Mesothelial cell of epicardium (in vitro differentiated cells): ENCODE results near the gene KCTD4. TPM values are rescaled to one million over a fixed set of nuclear protein-coding genes. Genes with fewer than 3 reads are reported as not detected.

ENCODE experiments used
- DNase-seq, 2 experiments: peaks; one replicate each; pipeline ENCODE4 v3.0.0; 2021; ENCODE audit warnings: low spot score in 2 of 2; ENCODE audit not compliant: unreplicated experiment in 2 of 2
- H3K27ac Mint-ChIP-seq: 2 replicates; pipeline ENCODE4 v1.8.0; 2021; ENCODE audit warnings: mixed read lengths
- H3K27me3 Mint-ChIP-seq: 2 replicates; pipeline ENCODE4 v1.8.0; 2021; ENCODE audit warnings: low read depth, mixed read lengths
- H3K36me3 Mint-ChIP-seq: 2 replicates; pipeline ENCODE4 v1.8.0; 2021; ENCODE audit warnings: mixed read lengths
- H3K4me1 Mint-ChIP-seq: 2 replicates; pipeline ENCODE4 v1.8.0; 2021; ENCODE audit warnings: mixed read lengths
- H3K4me3 Mint-ChIP-seq: 2 replicates; pipeline ENCODE4 v1.8.0; 2021; ENCODE audit warnings: mild to moderate bottlenecking, moderate library complexity, mixed read lengths
- H3K9me3 Mint-ChIP-seq: 2 replicates; pipeline ENCODE4 v1.8.0; 2021; ENCODE audit warnings: mixed read lengths
- CTCF ChIP-seq: fragments of 200-600 bp; sonication (generic); IDR thresholded peaks from one replicate; pipeline ENCODE4 v1.5.0; 2021; ENCODE audit warnings: antibody characterized with exemption; ENCODE audit not compliant: unreplicated experiment
- total RNA-seq: library from RNA; stranded (reverse); gene quantifications from 3 replicates; pipeline ENCODE4 v1.2.1, GENCODE V29; 2021

The KCTD4 gene
- total RNA-seq, 1 donor from 2014 or later: not detected

DNA sequence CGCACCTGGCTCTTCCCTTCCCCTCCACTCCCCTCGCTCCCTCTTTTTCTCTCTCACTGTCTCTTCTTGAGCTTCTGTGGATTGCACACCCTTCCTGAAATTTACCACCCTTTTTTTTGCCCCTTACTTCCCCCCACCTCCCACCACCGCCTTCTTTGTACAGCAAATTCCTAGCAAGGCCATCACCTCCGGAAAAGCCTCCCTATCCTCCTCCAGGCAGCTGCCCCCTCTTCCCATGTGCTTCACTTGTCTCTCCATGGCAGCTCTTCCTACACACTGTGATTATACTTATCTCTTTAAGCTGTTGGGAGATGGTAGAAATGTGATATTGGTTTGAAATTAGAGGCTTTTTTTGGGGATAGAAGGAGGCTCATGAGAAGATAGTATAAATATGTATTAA lies 28.3 kb upstream of the KCTD4 start:
- Mint-ChIP-seq H3K36me3 (peaks cover 11% of the 10 kb centered on the region), H3K9me3 (peaks cover 4% of the 10 kb centered on the region), H3K27me3 (no peaks in the 10 kb centered on the region), H3K4me1 (peaks cover 7% of the 10 kb centered on the region), H3K27ac (no peak overlapping the region), H3K4me3 (no peak overlapping the region)
- no peak for DNase-seq
- TF ChIP-seq CTCF: no peak

- Mint-ChIP-seq H3K9me3 (peaks cover 4% of the 10 kb centered on the region), H3K36me3 (peaks cover 11% of the 10 kb centered on the region), H3K27me3 (no peaks in the 10 kb centered on the region), H3K4me1 (peaks cover 7% of the 10 kb centered on the region), H3K4me3 (no peak overlapping the region), H3K27ac (no peak overlapping the region)
- no peak for DNase-seq
- TF ChIP-seq CTCF: no peak
Measured at GRCh38 chr13:45228002-45228401, 27.2 kb upstream of the KCTD4 start.

DNA sequence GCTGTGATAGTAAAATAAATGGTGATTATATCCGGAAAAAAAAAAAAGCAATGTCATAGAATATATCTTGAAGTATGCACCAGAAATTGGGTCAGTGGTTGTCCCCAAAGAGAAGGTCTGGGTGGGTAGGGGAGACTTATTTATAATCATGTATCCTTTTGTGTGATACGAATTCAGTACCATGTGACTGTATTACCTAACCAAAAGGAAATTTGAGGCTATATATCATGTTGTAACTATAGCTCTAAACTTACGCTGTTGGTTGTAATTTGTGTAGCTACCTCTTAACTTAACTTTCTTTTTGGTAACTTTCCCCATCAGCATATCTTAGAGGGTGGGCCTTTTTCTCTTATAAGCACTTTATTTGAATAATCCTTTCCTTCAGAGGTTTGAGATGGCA lies 25.2 kb upstream of the KCTD4 start:
- no peak overlapping the region for H3K4me3 Mint-ChIP-seq
- peaks cover 11% of the 10 kb centered on the region for H3K36me3 Mint-ChIP-seq
- no peak for TF ChIP-seq CTCF
- H3K4me1 Mint-ChIP-seq: peaks cover 3% of the 10 kb centered on the region
- H3K9me3 Mint-ChIP-seq: peaks cover 4% of the 10 kb centered on the region
- no peaks in the 10 kb centered on the region for H3K27me3 Mint-ChIP-seq
- no peak overlapping the region for H3K27ac Mint-ChIP-seq
- DNase-seq: no peak

GRCh38 chr13:45225370-45225769 lies 24.5 kb upstream of the KCTD4 start:
- Mint-ChIP-seq H3K4me3 (no peak overlapping the region), H3K36me3 (peaks cover 11% of the 10 kb centered on the region), H3K27me3 (no peaks in the 10 kb centered on the region), H3K27ac (no peak overlapping the region), H3K9me3 (peaks cover 4% of the 10 kb centered on the region), H3K4me1 (peaks cover 3% of the 10 kb centered on the region)
- no peak for TF ChIP-seq CTCF
- DNase-seq: no peak

- no peak for DNase-seq
- TF ChIP-seq CTCF: no peak
- peaks cover under 1% of the 10 kb centered on the region for H3K9me3 Mint-ChIP-seq
- no peak overlapping the region for H3K4me3 Mint-ChIP-seq
- no peaks in the 10 kb centered on the region for H3K27me3 Mint-ChIP-seq
- peaks cover 7% of the 10 kb centered on the region for H3K36me3 Mint-ChIP-seq
- H3K4me1 Mint-ChIP-seq: peaks cover 3% of the 10 kb centered on the region
- H3K27ac Mint-ChIP-seq: no peak overlapping the region
Measured at GRCh38 chr13:45224176-45224575, 23.3 kb upstream of the KCTD4 start.

GRCh38 chr13:45222919-45223318 lies 22.1 kb upstream of the KCTD4 start:
- DNase-seq: no peak
- Mint-ChIP-seq H3K9me3 (no peaks in the 10 kb centered on the region), H3K4me3 (no peak overlapping the region), H3K27ac (no peak overlapping the region), H3K27me3 (no peaks in the 10 kb centered on the region), H3K36me3 (peaks cover under 1% of the 10 kb centered on the region), H3K4me1 (peaks cover 10% of the 10 kb centered on the region)
- no peak for TF ChIP-seq CTCF
